Endothelial cell (in vitro differentiated cells): ENCODE results near the gene POLR3A. TPM values are rescaled to one million over a fixed set of nuclear protein-coding genes. Genes with fewer than 3 reads are reported as not detected.

Source experiments
- DNase-seq: peaks from one replicate; pipeline ENCODE4 v3.0.0; 2021; ENCODE audit warnings: low spot score
- H3K27ac Mint-ChIP-seq: one replicate; pipeline ENCODE4 v1.8.0; 2021; ENCODE audit warnings: mixed read lengths, inconsistent platforms; ENCODE audit not compliant: unreplicated experiment
- H3K27me3 Mint-ChIP-seq: one replicate; pipeline ENCODE4 v1.8.0; 2021; ENCODE audit warnings: mild to moderate bottlenecking, moderate library complexity, mixed read lengths, inconsistent platforms; ENCODE audit not compliant: unreplicated experiment
- H3K36me3 Mint-ChIP-seq: one replicate; pipeline ENCODE4 v1.8.0; 2021; ENCODE audit warnings: mild to moderate bottlenecking, low read depth, mixed read lengths, inconsistent platforms; ENCODE audit not compliant: unreplicated experiment
- H3K4me1 Mint-ChIP-seq: one replicate; pipeline ENCODE4 v1.8.0; 2021; ENCODE audit warnings: mild to moderate bottlenecking, mixed read lengths, inconsistent platforms; ENCODE audit not compliant: unreplicated experiment
- H3K4me3 Mint-ChIP-seq: one replicate; pipeline ENCODE4 v1.8.0; 2021; ENCODE audit warnings: mild to moderate bottlenecking, mixed read lengths, inconsistent platforms; ENCODE audit not compliant: unreplicated experiment
- H3K9me3 Mint-ChIP-seq: one replicate; pipeline ENCODE4 v1.8.0; 2021; ENCODE audit warnings: mixed read lengths, inconsistent platforms; ENCODE audit not compliant: unreplicated experiment
- total RNA-seq: library from RNA; stranded (reverse); fragmentation: NEBNext Ultra II Directional; extraction: Animal tissue kit (Norgen Biotek cat#: 25700); gene quantifications from one replicate; pipeline ENCODE4 v1.2.1, GENCODE V29; 2021; ENCODE audit not compliant: unreplicated experiment
- TF ChIP-seq, protein P1 (sequence below): fragments of 200-600 bp; sonication (generic); IDR thresholded peaks from one replicate; pipeline ENCODE4 v1.5.0; 2021; ENCODE audit warnings: antibody characterized with exemption; ENCODE audit not compliant: unreplicated experiment

POLR3A gene
- total RNA-seq, 1 donor from 2014 or later, result 18.4 TPM

DNA sequence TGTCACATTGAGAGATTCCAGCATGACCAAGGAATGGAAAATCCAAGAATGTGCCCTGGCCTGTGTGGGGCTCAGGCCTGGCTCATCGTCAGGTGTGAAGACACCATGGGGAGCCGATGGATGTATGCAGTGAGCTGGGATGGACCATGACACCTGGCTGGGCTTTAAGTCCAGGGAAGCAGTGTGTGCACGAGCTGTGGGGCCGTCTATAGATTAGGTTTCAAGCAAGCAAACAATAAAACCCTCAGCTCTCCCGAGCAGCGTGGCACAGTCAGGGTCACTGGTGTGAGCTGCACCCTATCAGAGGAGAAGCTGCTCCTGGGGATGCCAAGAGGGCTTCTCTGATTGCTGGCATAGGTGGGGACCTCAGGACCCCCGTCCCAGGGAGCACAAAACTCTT, 52.3 kb downstream of the POLR3A start:
- H3K9me3 Mint-ChIP-seq, result no peaks in the 10 kb centered on the region
- peaks cover 21% of the 10 kb centered on the region for H3K36me3 Mint-ChIP-seq
- TF ChIP-seq, protein P1, sequence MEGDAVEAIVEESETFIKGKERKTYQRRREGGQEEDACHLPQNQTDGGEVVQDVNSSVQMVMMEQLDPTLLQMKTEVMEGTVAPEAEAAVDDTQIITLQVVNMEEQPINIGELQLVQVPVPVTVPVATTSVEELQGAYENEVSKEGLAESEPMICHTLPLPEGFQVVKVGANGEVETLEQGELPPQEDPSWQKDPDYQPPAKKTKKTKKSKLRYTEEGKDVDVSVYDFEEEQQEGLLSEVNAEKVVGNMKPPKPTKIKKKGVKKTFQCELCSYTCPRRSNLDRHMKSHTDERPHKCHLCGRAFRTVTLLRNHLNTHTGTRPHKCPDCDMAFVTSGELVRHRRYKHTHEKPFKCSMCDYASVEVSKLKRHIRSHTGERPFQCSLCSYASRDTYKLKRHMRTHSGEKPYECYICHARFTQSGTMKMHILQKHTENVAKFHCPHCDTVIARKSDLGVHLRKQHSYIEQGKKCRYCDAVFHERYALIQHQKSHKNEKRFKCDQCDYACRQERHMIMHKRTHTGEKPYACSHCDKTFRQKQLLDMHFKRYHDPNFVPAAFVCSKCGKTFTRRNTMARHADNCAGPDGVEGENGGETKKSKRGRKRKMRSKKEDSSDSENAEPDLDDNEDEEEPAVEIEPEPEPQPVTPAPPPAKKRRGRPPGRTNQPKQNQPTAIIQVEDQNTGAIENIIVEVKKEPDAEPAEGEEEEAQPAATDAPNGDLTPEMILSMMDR, result no peak
- peaks cover 4% of the 10 kb centered on the region for H3K27me3 Mint-ChIP-seq
- H3K27ac Mint-ChIP-seq, result no peak overlapping the region
- peaks cover 2% of the 10 kb centered on the region for H3K4me1 Mint-ChIP-seq
- no peak overlapping the region for H3K4me3 Mint-ChIP-seq
- no peak for DNase-seq

DNA sequence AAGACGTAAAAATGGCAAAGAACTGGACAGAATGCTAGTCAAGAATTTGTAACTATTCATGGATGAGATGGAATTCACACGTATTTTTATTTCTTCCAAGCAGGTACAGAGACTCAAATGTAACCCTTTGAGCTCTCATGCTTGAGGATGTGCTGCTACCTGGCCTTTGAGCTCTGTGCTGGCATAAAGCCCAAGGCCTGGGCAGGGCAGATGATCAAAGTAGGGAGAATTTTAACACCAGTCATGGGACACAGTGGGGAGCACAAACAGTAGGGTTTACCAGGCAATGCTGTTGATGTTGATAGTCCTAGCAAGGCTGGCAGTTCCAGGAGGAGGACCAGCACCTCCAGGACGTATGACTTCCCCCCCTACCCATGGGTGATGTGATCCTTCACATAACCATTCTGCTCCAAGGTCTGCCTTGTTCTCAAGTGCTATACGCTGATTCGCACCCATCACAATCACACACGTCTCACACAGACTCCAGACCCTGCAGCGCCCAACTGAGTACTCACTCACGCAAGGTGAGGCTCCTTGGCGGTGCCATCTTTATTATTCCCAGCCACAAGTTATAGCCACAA, 54.1 kb downstream of the POLR3A start:
- H3K36me3 Mint-ChIP-seq, result peaks cover 10% of the 10 kb centered on the region
- H3K27ac Mint-ChIP-seq, result peak overlapping the region; percentile 72
- H3K9me3 Mint-ChIP-seq, result no peaks in the 10 kb centered on the region
- no peak for DNase-seq
- peaks cover 8% of the 10 kb centered on the region for H3K4me1 Mint-ChIP-seq
- TF ChIP-seq, protein P1, result no peak
- peaks cover 2% of the 10 kb centered on the region for H3K27me3 Mint-ChIP-seq
- H3K4me3 Mint-ChIP-seq, result no peak overlapping the region

DNA sequence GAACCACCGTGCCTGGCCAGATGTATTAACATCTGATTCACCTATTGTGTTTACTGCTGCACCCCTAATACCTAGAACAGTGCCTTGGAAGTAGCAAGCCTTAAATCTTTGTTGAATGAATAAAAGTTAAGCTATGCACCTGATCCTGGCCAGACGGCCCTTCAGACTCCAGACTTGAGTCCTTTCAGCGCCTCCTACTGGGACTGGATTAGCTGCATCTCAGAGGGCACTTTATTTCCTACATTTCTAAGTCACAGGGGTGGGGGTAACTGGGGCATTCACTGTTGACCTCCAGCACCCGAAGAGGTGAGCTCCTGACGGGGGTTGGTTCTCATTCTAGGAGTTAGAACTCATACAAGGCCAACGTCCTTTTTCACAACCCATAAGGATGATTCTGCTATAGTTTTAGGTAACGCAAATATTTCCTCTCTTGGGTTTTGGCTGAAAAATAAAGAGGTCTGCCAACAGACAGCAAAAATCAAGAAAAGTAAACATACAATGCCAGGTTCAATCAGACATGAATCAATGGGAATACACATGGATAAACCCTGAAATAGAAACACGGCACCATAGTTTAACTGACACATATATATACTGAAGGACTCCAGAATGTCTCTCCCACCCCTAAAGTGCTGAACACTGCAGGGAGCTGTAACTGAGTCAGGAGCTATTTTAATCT, 54.8 kb downstream of the POLR3A start:
- DNase-seq, result peak; percentile 58

GRCh38 chr10:77973276-77973675, 56.0 kb downstream of the POLR3A start:
- Mint-ChIP-seq H3K4me3 (no peak overlapping the region), H3K36me3 (peaks cover 4% of the 10 kb centered on the region), H3K27ac (no peak overlapping the region), H3K4me1 (peaks cover 8% of the 10 kb centered on the region), H3K9me3 (no peaks in the 10 kb centered on the region), H3K27me3 (peaks cover 2% of the 10 kb centered on the region)
- TF ChIP-seq, protein P1, result no peak
- DNase-seq, result no peak

More for the DNA sequence above, 54.8 kb downstream of the POLR3A start:
- Mint-ChIP-seq H3K36me3 (peaks cover 7% of the 10 kb centered on the region), H3K4me3 (no peak overlapping the region), H3K27me3 (peaks cover 2% of the 10 kb centered on the region), H3K4me1 (peaks cover 8% of the 10 kb centered on the region), H3K27ac (peak overlapping the region; percentile 15), H3K9me3 (no peaks in the 10 kb centered on the region)
- TF ChIP-seq, protein P1, result peak; percentile 46

DNA sequence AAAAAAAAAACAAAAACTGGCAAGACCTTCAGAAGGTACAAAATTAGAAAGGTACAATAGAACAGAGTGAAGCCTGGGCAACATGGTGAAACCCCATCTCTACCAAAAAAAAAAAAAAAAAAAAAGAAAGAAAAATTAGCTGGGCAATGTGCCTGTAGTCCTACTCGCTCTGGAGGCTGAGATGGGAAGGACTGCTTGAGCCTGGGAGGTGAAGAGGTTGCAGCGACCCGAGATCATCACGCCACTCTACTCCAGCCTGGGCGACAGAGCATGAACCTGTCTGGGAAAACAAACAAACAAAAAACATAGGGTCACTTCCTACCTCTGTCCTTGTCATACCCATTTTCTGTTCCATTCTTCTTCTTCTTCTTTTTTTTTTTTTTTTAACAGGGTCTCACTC, 57.2 kb downstream of the POLR3A start:
- TF ChIP-seq, protein P1, result no peak
- no peak for DNase-seq
- Mint-ChIP-seq H3K27ac (no peak overlapping the region), H3K4me3 (no peak overlapping the region), H3K9me3 (no peaks in the 10 kb centered on the region), H3K36me3 (no peaks in the 10 kb centered on the region), H3K4me1 (peaks cover 11% of the 10 kb centered on the region), H3K27me3 (peaks cover 2% of the 10 kb centered on the region)
